ENCODE measurements around the gene DNAH6. TPM values are rescaled to one million over a fixed set of nuclear protein-coding genes. Genes with fewer than 3 reads are reported as not detected.

Gene DNAH6
- total RNA-seq, 1 experiment from 2014 or later: 1.6 TPM

GRCh38 chr2:84496386-84496785 is 19.9 kb upstream of the DNAH6 start (continued):
- TF ChIP-seq ELF1 (IDR thresholded peaks at IDR 0.05; ENCODE audit: borderline replicate concordance, low read depth) (no peak), ZNF274 (IDR thresholded peaks at IDR 0.05; ENCODE audit: low read depth, low read length) (no peak), YY1 (IDR thresholded peaks at IDR 0.05; ENCODE audit: extremely low read depth, insufficient replicate concordance, low read depth, low read length) (no peak), REST (IDR thresholded peaks at IDR 0.05; ENCODE audit: low read depth) (no peak), MAX (IDR thresholded peaks at IDR 0.05) (no peak)

GRCh38 chr2:84497285-84497684 is 19.0 kb upstream of the DNAH6 start:
- Histone ChIP-seq H3K79me2 (ENCODE audit: insufficient read depth, low read length) (no peaks in the 10 kb centered on the region), H3K4me2 (ENCODE audit: low read length) (no peak overlapping the region), H3K9me3 (ENCODE audit: control insufficient read depth in 1 of 2, insufficient read depth in 1 of 2, low read depth in 1 of 2, low read length in 2 of 2) (no peaks in the 10 kb centered on the region), H3K27me3 (ENCODE audit: insufficient read depth, low read length) (no peaks in the 10 kb centered on the region), H3K9me2 (ENCODE audit: insufficient read depth) (no peaks in the 10 kb centered on the region), H2AFZ (ENCODE audit: low read depth, low read length, poor library complexity, severe bottlenecking) (no peak overlapping the region), H3K4me1 (ENCODE audit: control insufficient read depth in 1 of 2, insufficient read depth in 2 of 2, low read length in 2 of 2) (no peaks in the 10 kb centered on the region; a peak in 1 of 4 replicates), H3K36me3 (ENCODE audit: control insufficient read depth in 1 of 2, insufficient read depth in 2 of 2, low read length in 2 of 2) (no peaks in the 10 kb centered on the region), H3K4me3 (replicated peaks in 1 of 2; ENCODE audit: low read depth in 1 of 2, low read length in 2 of 2) (no peak overlapping the region), H4K20me1 (ENCODE audit: insufficient read depth) (no peaks in the 10 kb centered on the region), H3K27ac (ENCODE audit: low read depth, low read length) (no peak overlapping the region), H3K9ac (ENCODE audit: low read length) (no peak overlapping the region)
- ChIA-PET CTCF (interaction anchor here (1.0 to 1.7 kb wide), 3 partner anchors 361 to 429 kb away, joined by 3 to 8 read pairs (median 5); no protein-coding TSS in a partner anchor), POLR2A (no interaction called here), RAD21 (ENCODE audit: low non-redundant PET in 1 of 2, low total read pairs in 2 of 2, uncharacterized antibody in 2 of 2, unreplicated experiment in 2 of 2) (no interaction called here)
- ATAC-seq (no peak), DNase-seq (ENCODE audit: low read depth, low spot score) (no peak)
- intact Hi-C loops (cut with micrococcal nuclease): no loop called here
- BruUV-seq (replicated peaks): no TSS peak
- no peak for TF ChIP-seq CTCF (IDR thresholded peaks at IDR 0.05 in 2 of 3, conservative IDR thresholded peaks at IDR 0.05 in 1 of 3; ENCODE audit: borderline replicate concordance in 1 of 3, insufficient read depth in 1 of 3, low read depth in 2 of 3, low read length in 2 of 3)
- TF ChIP-seq CEBPB (IDR thresholded peaks at IDR 0.05; ENCODE audit: low read depth): no peak
- no peak for TF ChIP-seq SIN3A (IDR thresholded peaks at IDR 0.05; ENCODE audit: low read depth)
- no peak for TF ChIP-seq ZNF274 (IDR thresholded peaks at IDR 0.05; ENCODE audit: low read depth, low read length)
- no peak for TF ChIP-seq ZFX (IDR thresholded peaks at IDR 0.05)
- no peak for TF ChIP-seq POLR2AphosphoS5 (IDR thresholded peaks at IDR 0.05; ENCODE audit: low read depth, low read length)
- TF ChIP-seq SP1 (IDR thresholded peaks at IDR 0.05; ENCODE audit: low read depth): no peak
- TF ChIP-seq POLR2A (IDR thresholded peaks at IDR 0.05; ENCODE audit: borderline replicate concordance, extremely low read depth, insufficient read depth, insufficient read length): no peak
- TF ChIP-seq RAD21 (IDR thresholded peaks at IDR 0.05; ENCODE audit: low read depth): no peak
- TF ChIP-seq TCF7L2 (IDR thresholded peaks at IDR 0.05; ENCODE audit: borderline replicate concordance, extremely low read depth, insufficient read depth, insufficient read length): no peak
- no peak for TF ChIP-seq EGR1 (IDR thresholded peaks at IDR 0.05; ENCODE audit: low read depth)
- TF ChIP-seq FOSL1 (IDR thresholded peaks at IDR 0.05; ENCODE audit: low read depth): no peak
- TF ChIP-seq EZH2 (IDR thresholded peaks at IDR 0.05): no peak
- TF ChIP-seq YY1 (IDR thresholded peaks at IDR 0.05; ENCODE audit: extremely low read depth, insufficient replicate concordance, low read depth, low read length): no peak
- TF ChIP-seq REST (IDR thresholded peaks at IDR 0.05; ENCODE audit: low read depth): no peak
